GM23338 (cell line): ENCODE data around the gene TRAF2. TPM values are rescaled to one million over a fixed set of nuclear protein-coding genes. Genes with fewer than 3 reads are reported as not detected.

Experiments
- ATAC-seq: fragments of 200-7000 bp; cut with Tn5 transposase; 3 replicates; pipeline ENCODE4 v1.9.1; 2020
- DNase-seq: peaks from one replicate; pipeline ENCODE4 v3.0.0-alpha.2; 2015; ENCODE audit warnings: low spot score
- H2AFZ ChIP-seq: fragments of 200-600 bp; sonication (generic); 2 replicates; pipeline ENCODE4 v1.8.0; 2016; ENCODE audit warnings: antibody characterized with exemption, mild to moderate bottlenecking, moderate library complexity
- H3F3A ChIP-seq: fragments of 200-600 bp; sonication (generic); replicated peaks from 2 replicates; pipeline ENCODE4 v1.8.0; 2017; ENCODE audit warnings: antibody characterized with exemption, mixed run types, low read depth
- H3K27ac ChIP-seq: fragments of 200-600 bp; sonication (generic); 2 replicates; pipeline ENCODE4 v1.6.1; 2016; ENCODE audit warnings: low read depth
- H3K27me3 ChIP-seq: fragments of 200-600 bp; sonication (generic); 2 replicates; pipeline ENCODE4 v1.8.0; 2016; ENCODE audit warnings: mild to moderate bottlenecking, mixed run types, moderate library complexity; ENCODE audit not compliant: insufficient read depth
- H3K36me3 ChIP-seq: fragments of 200-600 bp; sonication (generic); 2 replicates; pipeline ENCODE4 v1.8.0; 2016; ENCODE audit warnings: mild to moderate bottlenecking; ENCODE audit not compliant: insufficient read depth
- H3K4me1 ChIP-seq: fragments of 200-600 bp; sonication (generic); 2 replicates; pipeline ENCODE4 v1.8.0; 2016; ENCODE audit warnings: mild to moderate bottlenecking, moderate library complexity; ENCODE audit not compliant: insufficient read depth
- H3K4me2 ChIP-seq: fragments of 200-600 bp; sonication (generic); 2 replicates; pipeline ENCODE4 v1.7.1; 2017; ENCODE audit warnings: mixed run types
- H3K4me3 ChIP-seq: fragments of 200-600 bp; sonication (generic); 2 replicates; pipeline ENCODE4 v1.6.1; 2016; ENCODE audit warnings: mixed run types
- H3K79me2 ChIP-seq: fragments of 200-600 bp; sonication (generic); replicated peaks from 2 replicates; pipeline ENCODE4 v1.8.0; 2017; ENCODE audit warnings: mild to moderate bottlenecking; ENCODE audit not compliant: insufficient read depth
- H3K9me2 ChIP-seq: fragments of 200-600 bp; sonication (generic); 2 replicates; pipeline ENCODE4 v1.8.0; 2017; ENCODE audit not compliant: insufficient read depth
- H4K20me1 ChIP-seq: fragments of 200-600 bp; sonication (generic); replicated peaks from 2 replicates; pipeline ENCODE4 v1.8.0; 2017; ENCODE audit warnings: mild to moderate bottlenecking; ENCODE audit not compliant: insufficient read depth
- H3K27ac Mint-ChIP-seq: 2 replicates; pipeline ENCODE4 v1.8.0; 2020; ENCODE audit warnings: inconsistent platforms, mild to moderate bottlenecking, moderate library complexity, mixed read lengths
- H3K27me3 Mint-ChIP-seq: 3 replicates; pipeline ENCODE4 v1.8.0; 2022; ENCODE audit warnings: low read depth, mild to moderate bottlenecking, moderate library complexity, mixed read lengths, inconsistent platforms; ENCODE audit not compliant: insufficient read depth, poor library complexity
- H3K36me3 Mint-ChIP-seq: 3 replicates; pipeline ENCODE4 v1.8.0; 2021; ENCODE audit warnings: low read depth, mild to moderate bottlenecking, inconsistent platforms, moderate library complexity, mixed read lengths
- H3K4me1 Mint-ChIP-seq: 3 replicates; pipeline ENCODE4 v1.8.0; 2020; ENCODE audit warnings: mild to moderate bottlenecking, inconsistent platforms, mixed read lengths
- H3K4me3 Mint-ChIP-seq: 3 replicates; pipeline ENCODE4 v1.8.0; 2021; ENCODE audit warnings: moderate library complexity, mild to moderate bottlenecking, inconsistent platforms, mixed read lengths
- H3K9me3 Mint-ChIP-seq: 3 replicates; pipeline ENCODE4 v1.8.0; 2020; ENCODE audit warnings: moderate library complexity, mild to moderate bottlenecking, inconsistent platforms, mixed read lengths
- CREB1 ChIP-seq: fragments of 250-450 bp; sonication (Bioruptor Pico); IDR thresholded peaks from 2 replicates; pipeline ENCODE4 v1.5.0; 2020; ENCODE audit warnings: low read depth, mild to moderate bottlenecking, moderate library complexity
- ETS1 ChIP-seq: IDR thresholded peaks from 2 replicates; pipeline ENCODE4 v1.6.1; 2016; ENCODE audit warnings: antibody characterized with exemption
- EZH2 ChIP-seq: fragments of 200-600 bp; sonication (generic); IDR thresholded peaks from one replicate; pipeline ENCODE4 v1.8.0; 2017; ENCODE audit warnings: antibody characterized with exemption, mild to moderate bottlenecking, low read depth; ENCODE audit not compliant: unreplicated experiment
- EZH2phosphoT487 ChIP-seq: fragments of 200-600 bp; sonication (generic); IDR thresholded peaks from one replicate; pipeline ENCODE4 v1.8.1; 2018; ENCODE audit warnings: antibody characterized with exemption; ENCODE audit not compliant: unreplicated experiment
- JUNB ChIP-seq: IDR thresholded peaks from one replicate; pipeline ENCODE4 v1.6.1; 2016; ENCODE audit warnings: antibody characterized with exemption; ENCODE audit not compliant: unreplicated experiment
- POLR2AphosphoS5 ChIP-seq: IDR thresholded peaks from 2 replicates; pipeline ENCODE4 v1.6.1; 2016; ENCODE audit warnings: antibody characterized with exemption, low read depth
- REST ChIP-seq: IDR thresholded peaks from one replicate; pipeline ENCODE4 v1.6.1; 2018; ENCODE audit warnings: antibody characterized with exemption; ENCODE audit not compliant: unreplicated experiment
- STAT1 ChIP-seq: IDR thresholded peaks from one replicate; pipeline ENCODE4 v1.6.1; 2016; ENCODE audit warnings: antibody characterized with exemption; ENCODE audit not compliant: unreplicated experiment
- ZNF114 ChIP-seq: fragments of 250-450 bp; sonication (Bioruptor Pico); IDR thresholded peaks from 2 replicates; pipeline ENCODE4 v1.5.0; 2020; ENCODE audit warnings: mild to moderate bottlenecking, moderate library complexity
- ZNF331 ChIP-seq: fragments of 250-450 bp; sonication (Bioruptor Pico); IDR thresholded peaks from 2 replicates; pipeline ENCODE4 v1.5.0; 2020; ENCODE audit warnings: low read depth, mild to moderate bottlenecking, moderate library complexity
- ZNF462 ChIP-seq: fragments of 250-450 bp; sonication (Bioruptor Pico); IDR thresholded peaks from 2 replicates; pipeline ENCODE4 v1.5.0; 2020; ENCODE audit warnings: mild to moderate bottlenecking, moderate library complexity
- polyA plus RNA-seq: library from polyadenylated mRNA; unstranded; fragments of >200 nt; fragmentation: Nextera tagmentation; extraction: Ambion mirVana; gene quantifications from 2 replicates; pipeline ENCODE4 v1.2.1, GENCODE V29; 2016
- total RNA-seq: library from RNA; depleted of rRNA; stranded (reverse); fragments of >200 nt; shearing (Covaris generic); gene quantifications from 2 replicates; pipeline ENCODE4 v1.2.3, GENCODE V29; 2014

TRAF2 gene
- total and polyA plus RNA-seq, 2 experiments from 2014 or later: 25.4 to 39.9 TPM

- no peak for ATAC-seq
- Histone ChIP-seq H3K36me3 (no peaks in the 10 kb centered on the region), H3K79me2 (no peaks in the 10 kb centered on the region), H4K20me1 (no peaks in the 10 kb centered on the region), H3K4me1 (no peaks in the 10 kb centered on the region), H3K4me2 (no peak overlapping the region), H3K4me3 (no peak overlapping the region), H3K9me2 (0 out of 2 replicates have a peak, but pooled peaks cover 6% of the 10 kb centered on the region), H3K27me3 (no peaks in the 10 kb centered on the region), H3K27ac (no peak overlapping the region), H3F3A (no peaks in the 10 kb centered on the region), H2AFZ (no peak overlapping the region)
- Mint-ChIP-seq H3K4me1 (no peaks in the 10 kb centered on the region; the same call in 2 of the 3 replicates), H3K4me3 (no peak overlapping the region), H3K9me3 (peaks cover 4% of the 10 kb centered on the region; the same call in 2 of the 3 replicates), H3K36me3 (no peaks in the 10 kb centered on the region; the same call in 2 of the 3 replicates), H3K27ac (no peak overlapping the region), H3K27me3 (peaks cover 6% of the 10 kb centered on the region)
- TF ChIP-seq STAT1 (no peak), CREB1 (CRISPR knock-in tag) (no peak), ZNF114 (no peak), ZNF331 (no peak), REST (no peak), JUNB (no peak), EZH2 (no peak), ETS1 (no peak)
- no peak for DNase-seq
These were observed 71.1 kb downstream of the TRAF2 start for GRCh38 chr9:136957461-136957860.

GRCh38 chr9:136957901-136958300 lies 71.6 kb downstream of the TRAF2 start:
- no peak overlapping the region for H3K4me3 ChIP-seq
- H3K36me3 ChIP-seq: no peaks in the 10 kb centered on the region
- Mint-ChIP-seq H3K36me3 (no peaks in the 10 kb centered on the region; the same call in 2 of the 3 replicates), H3K4me1 (no peaks in the 10 kb centered on the region; the same call in 2 of the 3 replicates), H3K27ac (no peak overlapping the region), H3K4me3 (no peak overlapping the region), H3K27me3 (peaks cover 6% of the 10 kb centered on the region), H3K9me3 (peaks cover 4% of the 10 kb centered on the region; the same call in 2 of the 3 replicates)
- no peaks in the 10 kb centered on the region for H3K4me1 ChIP-seq
- DNase-seq: no peak
- no peak for ATAC-seq
- no peak overlapping the region for H3K4me2 ChIP-seq
- no peaks in the 10 kb centered on the region for H4K20me1 ChIP-seq
- no peaks in the 10 kb centered on the region for H3F3A ChIP-seq
- no peak overlapping the region for H2AFZ ChIP-seq
- H3K27ac ChIP-seq: no peak overlapping the region
- H3K27me3 ChIP-seq: no peaks in the 10 kb centered on the region
- H3K79me2 ChIP-seq: no peaks in the 10 kb centered on the region
- H3K9me2 ChIP-seq: 0 out of 2 replicates have a peak, but pooled peaks cover 6% of the 10 kb centered on the region
- TF ChIP-seq POLR2AphosphoS5 (no peak), EZH2phosphoT487 (no peak), JUNB (no peak), ETS1 (no peak), ZNF462 (no peak)
